ENCODE results near the gene EFNA2.

EFNA2 gene

DNA sequence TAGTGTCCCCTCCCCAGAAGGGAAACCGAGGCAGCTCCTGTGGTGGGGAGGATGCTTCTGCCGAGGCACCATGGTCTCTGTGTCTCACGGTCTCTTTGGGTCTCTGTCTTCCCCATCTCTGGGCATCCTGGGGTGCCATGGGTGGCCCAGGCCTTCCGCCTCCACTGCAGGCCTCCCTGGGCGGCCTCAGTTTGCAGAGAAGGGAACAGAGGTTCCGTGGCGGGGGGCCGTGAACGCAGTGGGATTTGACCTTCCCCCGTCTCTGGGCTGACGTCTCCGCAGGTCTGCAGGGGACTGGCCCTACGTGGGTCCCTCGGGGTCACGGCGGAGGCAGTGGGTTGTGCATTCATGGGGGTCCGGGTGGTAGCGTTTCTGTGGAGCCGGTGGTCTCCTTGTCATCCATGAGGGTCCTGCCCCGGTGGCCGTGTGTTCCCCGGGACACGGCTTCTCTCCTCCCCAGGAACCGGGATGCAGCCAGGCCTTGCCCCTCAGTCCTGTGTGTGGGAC lies 4.6 kb downstream of the EFNA2 start:
- DNase-seq (ENCODE audit: low read depth) = no peak
- TF ChIP-seq, protein P1, sequence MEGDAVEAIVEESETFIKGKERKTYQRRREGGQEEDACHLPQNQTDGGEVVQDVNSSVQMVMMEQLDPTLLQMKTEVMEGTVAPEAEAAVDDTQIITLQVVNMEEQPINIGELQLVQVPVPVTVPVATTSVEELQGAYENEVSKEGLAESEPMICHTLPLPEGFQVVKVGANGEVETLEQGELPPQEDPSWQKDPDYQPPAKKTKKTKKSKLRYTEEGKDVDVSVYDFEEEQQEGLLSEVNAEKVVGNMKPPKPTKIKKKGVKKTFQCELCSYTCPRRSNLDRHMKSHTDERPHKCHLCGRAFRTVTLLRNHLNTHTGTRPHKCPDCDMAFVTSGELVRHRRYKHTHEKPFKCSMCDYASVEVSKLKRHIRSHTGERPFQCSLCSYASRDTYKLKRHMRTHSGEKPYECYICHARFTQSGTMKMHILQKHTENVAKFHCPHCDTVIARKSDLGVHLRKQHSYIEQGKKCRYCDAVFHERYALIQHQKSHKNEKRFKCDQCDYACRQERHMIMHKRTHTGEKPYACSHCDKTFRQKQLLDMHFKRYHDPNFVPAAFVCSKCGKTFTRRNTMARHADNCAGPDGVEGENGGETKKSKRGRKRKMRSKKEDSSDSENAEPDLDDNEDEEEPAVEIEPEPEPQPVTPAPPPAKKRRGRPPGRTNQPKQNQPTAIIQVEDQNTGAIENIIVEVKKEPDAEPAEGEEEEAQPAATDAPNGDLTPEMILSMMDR (conservative IDR thresholded peaks at IDR 0.05; ENCODE audit: low read length) = no peak
- H3K4me3 ChIP-seq (ENCODE audit: low read length) = no peak overlapping the region

DNA sequence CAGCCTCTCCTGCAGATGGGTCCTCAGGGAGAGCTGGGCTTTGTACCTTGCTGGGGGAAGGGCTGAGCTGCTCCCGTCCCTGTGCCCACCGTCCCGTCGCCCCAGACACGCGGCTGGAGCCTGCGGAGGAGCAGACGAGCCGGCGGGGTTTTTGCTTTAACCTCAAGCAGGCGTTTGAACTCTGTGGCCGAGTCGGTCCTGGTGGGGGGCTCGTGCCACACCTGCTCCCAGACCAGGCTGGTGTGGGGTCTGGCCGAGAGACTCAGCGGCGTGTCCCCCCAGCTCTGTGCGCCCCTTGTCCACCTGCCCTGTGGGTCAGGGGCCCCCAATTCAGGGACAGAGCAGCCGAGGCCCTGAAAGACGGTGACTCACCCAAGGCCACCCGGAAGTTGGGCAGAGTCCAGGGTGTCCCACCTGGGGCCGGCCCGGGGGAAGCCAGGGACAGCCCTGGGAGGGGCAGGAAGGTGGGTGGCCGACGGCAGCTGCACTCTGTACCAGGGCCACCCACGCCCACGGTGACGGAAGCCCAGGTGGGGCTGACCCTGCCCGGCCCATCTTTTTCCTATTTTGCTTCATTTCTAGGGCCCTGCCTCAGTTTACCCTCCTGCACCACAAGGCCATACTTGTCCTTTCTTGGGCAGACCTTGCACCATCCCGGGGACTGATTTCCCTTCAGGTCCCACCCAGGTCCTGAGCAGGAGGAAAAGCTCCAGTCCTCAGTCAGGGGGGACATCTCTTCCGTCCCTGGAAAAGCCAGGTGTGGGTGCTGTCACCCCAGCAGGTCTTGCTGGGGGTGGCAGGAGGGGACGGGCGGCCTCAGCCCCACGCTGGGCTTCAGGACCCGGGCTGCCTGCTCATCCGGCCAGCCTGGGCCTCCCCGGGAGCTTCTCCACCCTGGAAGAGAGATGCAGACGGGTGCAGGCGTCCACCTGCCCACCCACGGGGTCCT lies 5.3 kb downstream of the EFNA2 start:
- TF ChIP-seq, protein P1 (conservative IDR thresholded peaks at IDR 0.05; ENCODE audit: low read length) = no peak
- no peak overlapping the region for H3K4me3 ChIP-seq (ENCODE audit: low read length)
- no peak for DNase-seq (ENCODE audit: low read depth)

DNA sequence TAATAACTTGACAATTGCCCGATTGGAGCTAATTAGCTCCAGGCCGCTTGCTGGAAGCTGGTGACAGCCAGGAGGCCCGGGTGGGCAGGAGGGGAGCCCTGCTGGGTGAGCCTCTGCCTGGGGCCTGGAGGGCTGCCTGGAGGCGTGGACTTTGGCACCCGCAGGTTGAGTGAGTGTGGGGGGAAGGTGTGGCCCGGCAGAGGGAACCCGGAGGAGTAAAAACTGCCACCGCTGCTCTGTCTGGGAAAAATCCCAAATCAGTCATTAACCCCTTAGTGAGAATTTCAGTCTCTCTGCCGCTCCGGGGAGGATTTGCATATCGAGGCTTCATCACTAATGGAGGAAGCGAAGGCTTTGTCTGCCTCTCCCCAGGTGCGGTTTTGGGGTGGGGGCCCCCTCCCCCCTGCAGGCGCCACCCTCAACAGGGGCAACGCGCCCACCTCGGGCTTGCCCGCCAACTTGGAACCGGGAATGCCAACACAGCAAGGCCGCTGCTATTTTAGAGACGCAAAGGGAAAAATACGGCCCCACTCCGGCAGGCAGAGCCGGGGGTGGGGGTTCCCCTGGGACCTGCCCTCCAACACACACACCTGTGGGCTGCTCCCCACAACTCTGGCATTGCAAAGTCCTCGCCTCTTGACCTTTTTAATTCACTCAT lies 6.2 kb downstream of the EFNA2 start:
- no peak for DNase-seq (ENCODE audit: low read depth)
- TF ChIP-seq, protein P1 (conservative IDR thresholded peaks at IDR 0.05; ENCODE audit: low read length) = no peak
- no peak overlapping the region for H3K4me3 ChIP-seq (ENCODE audit: low read length)

DNA sequence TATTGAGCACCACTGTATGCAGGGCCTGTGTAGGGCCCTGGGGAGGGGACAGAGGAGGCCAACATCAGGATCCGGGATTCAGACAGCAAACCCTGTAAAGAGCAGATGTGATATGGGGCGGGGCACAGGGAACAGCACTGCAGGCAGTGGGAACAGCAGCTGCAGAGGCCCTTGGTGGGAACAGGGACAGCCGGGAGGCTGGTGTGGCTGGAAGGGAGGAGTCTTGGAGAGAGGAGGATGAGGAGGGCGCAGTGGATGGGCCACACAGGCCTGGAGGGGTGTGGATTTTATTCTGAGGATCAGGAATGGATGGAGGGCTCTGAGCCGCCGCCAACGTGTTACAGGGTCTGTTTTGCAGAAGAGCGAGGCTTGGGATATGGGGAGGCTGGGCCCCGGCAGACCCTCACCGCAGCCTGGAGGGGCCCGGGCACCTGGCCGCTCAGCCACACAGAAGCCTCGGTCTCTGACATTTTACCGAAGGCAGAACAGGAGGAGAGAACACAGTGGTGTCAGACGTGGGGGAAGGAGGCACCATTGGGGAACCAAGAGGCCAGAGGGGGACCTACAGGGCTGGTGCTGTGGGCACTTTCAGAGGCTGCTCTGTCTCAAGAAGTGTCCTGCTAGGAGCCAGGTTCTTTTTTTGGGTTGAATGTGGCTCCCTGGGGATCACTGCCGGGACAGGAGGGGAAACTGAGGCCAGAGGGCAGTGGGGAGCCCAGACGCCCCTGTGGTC lies 6.9 kb downstream of the EFNA2 start:
- no peak overlapping the region for H3K4me3 ChIP-seq (ENCODE audit: low read length)
- DNase-seq (ENCODE audit: low read depth) = no peak
- TF ChIP-seq, protein P1 (conservative IDR thresholded peaks at IDR 0.05; ENCODE audit: low read length) = no peak

DNA sequence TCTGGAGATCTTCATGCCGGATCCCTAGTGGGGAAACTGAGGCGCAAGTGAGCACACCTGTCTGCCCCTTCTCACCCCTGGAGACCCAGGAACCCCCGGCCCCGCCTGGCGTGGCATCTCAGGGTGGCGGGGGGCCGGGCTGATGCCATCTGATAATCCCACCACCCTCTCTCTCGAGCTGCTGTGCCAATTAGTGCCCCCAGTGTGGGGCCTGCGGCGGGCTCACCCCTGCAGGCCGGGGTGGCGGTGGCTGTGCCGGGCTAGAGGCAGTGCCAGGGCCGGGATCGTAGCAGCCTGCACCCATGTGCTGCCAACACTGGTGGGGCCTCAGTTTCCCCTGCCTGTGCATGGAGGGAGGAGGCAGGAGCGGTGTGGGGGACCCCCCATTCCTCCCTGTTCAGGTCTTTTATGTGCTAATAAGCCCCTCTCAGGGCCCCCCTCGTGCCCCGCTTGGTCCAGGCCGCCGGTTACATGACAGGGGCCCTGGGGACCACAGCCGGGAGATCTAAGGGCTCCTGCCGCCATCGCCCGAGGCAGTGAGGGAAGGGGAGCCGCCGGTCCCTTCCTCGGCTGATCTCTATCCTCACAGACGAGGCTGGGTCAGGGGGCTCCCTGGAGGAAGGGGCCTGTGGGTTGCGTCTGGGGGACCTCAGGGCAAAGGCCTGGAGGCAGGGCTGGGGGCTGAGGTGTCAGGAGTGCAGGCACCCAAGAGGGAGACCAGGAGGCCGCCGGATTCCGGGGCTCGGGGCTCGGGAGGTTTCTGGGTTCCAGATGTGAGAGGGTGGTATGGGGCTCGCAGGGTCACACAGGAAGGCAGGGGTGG lies 8.3 kb downstream of the EFNA2 start:
- DNase-seq (ENCODE audit: low read depth) = no peak
- no peak overlapping the region for H3K4me3 ChIP-seq (ENCODE audit: low read length)
- TF ChIP-seq, protein P1 (conservative IDR thresholded peaks at IDR 0.05; ENCODE audit: low read length) = no peak

DNA sequence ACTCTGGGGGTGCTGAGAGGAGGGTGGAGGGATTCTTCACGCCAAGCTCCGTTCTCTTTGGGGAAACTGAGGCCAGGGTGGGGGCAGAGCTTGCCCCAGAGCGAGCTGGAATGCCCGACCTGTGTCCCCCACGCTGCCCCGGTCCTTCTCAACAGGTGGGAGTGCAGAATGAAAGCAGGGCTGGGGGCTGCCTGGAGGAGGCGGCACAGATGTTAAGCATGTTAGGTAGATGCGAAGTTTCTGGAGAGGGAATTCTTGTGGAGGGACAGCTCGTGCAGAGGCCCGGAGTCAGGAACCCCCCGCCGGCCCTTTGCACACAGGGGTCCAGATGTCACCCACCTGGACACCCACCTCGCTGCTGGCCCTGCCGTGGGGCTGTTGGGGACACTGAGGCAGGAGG lies 9.0 kb downstream of the EFNA2 start:
- DNase-seq (ENCODE audit: low read depth) = no peak
- TF ChIP-seq, protein P1 (conservative IDR thresholded peaks at IDR 0.05; ENCODE audit: low read length) = no peak
- H3K4me3 ChIP-seq (ENCODE audit: low read length) = no peak overlapping the region

Measured in AG10803 (cell line).